Natural killer cell treated with Interleukin-12 subunit alpha and Interleukin-12 subunit beta and Interleukin-15 and Interleukin-18, amount 100 ng/mL, for 72 hours (primary cell): ENCODE measurements around the gene LHX8. TPM values are rescaled to one million over a fixed set of nuclear protein-coding genes. Genes with fewer than 3 reads are reported as not detected.

Experiments
- ATAC-seq, 2 donors: fragments of 150-1000 bp; cut with Tn5 transposase in 1 of 2; sonication (Bioruptor Pico), chemical (Tn5 transposase) in 1 of 2; 2 replicates each; pipeline ENCODE4 v1.10.0; 2021
- DNase-seq: peaks from one replicate; pipeline ENCODE4 v3.0.0; 2022; ENCODE audit warnings: low spot score
- H3K27ac Mint-ChIP-seq, 2 donors: 1 replicate in 1 of 2; 2 replicates in 1 of 2; pipeline ENCODE4 v1.8.0; 2022; ENCODE audit warnings: mixed read lengths in 2 of 2, mild to moderate bottlenecking in 1 of 2, moderate library complexity in 1 of 2
- H3K27me3 Mint-ChIP-seq, 2 donors: 1 replicate in 1 of 2; 2 replicates in 1 of 2; pipeline ENCODE4 v1.8.0; 2022; ENCODE audit warnings: mixed read lengths in 2 of 2
- H3K36me3 Mint-ChIP-seq: one replicate; pipeline ENCODE4 v1.8.0; 2022; ENCODE audit warnings: mixed read lengths
- H3K4me1 Mint-ChIP-seq, 2 donors: 1 replicate in 1 of 2; 2 replicates in 1 of 2; pipeline ENCODE4 v1.8.0; 2022; ENCODE audit warnings: low read depth in 2 of 2, mixed read lengths in 2 of 2, mild to moderate bottlenecking in 1 of 2
- H3K4me3 Mint-ChIP-seq: one replicate; pipeline ENCODE4 v1.8.0; 2022; ENCODE audit warnings: mixed read lengths
- H3K9me3 Mint-ChIP-seq: 2 replicates; pipeline ENCODE4 v1.8.0; 2022; ENCODE audit warnings: mixed read lengths
- total RNA-seq, 2 donors: library from RNA; stranded (reverse); gene quantifications; one replicate each; pipeline ENCODE4 v1.2.3, GENCODE V29; 2022

Gene LHX8
- total RNA-seq, 2 donors from 2014 or later: not detected

- Mint-ChIP-seq H3K27ac (no peak overlapping the region), H3K27me3 (no peaks in the 10 kb centered on the region), H3K4me1 (no peaks in the 10 kb centered on the region), H3K9me3 (no peaks in the 10 kb centered on the region), H3K36me3 (no peaks in the 10 kb centered on the region), H3K4me3 (no peak overlapping the region)
- ATAC-seq (no peak), DNase-seq (no peak)
Measured at GRCh38 chr1:75203415-75204277, 69.5 kb downstream of the LHX8 start.

- DNase-seq (no peak), ATAC-seq (no peak)
- Mint-ChIP-seq H3K9me3 (no peaks in the 10 kb centered on the region), H3K4me1 (no peaks in the 10 kb centered on the region), H3K36me3 (no peaks in the 10 kb centered on the region), H3K27me3 (no peaks in the 10 kb centered on the region), H3K4me3 (no peak overlapping the region), H3K27ac (no peak overlapping the region)
Measured at GRCh38 chr1:75208862-75209261, 74.7 kb downstream of the LHX8 start.
